Large intestine (tissue), 3 donors: ENCODE measurements around the gene KLF11. TPM values are rescaled to one million over a fixed set of nuclear protein-coding genes. Genes with fewer than 3 reads are reported as not detected.

Experiments used
- DNase-seq, 2 donors: peaks; one replicate each; pipeline versions ENCODE4 v3.0.0 to v3.0.0-alpha.2; 2013
- H3K27ac ChIP-seq: one replicate; pipeline ENCODE4 v1.5.1; 2013; ENCODE audit warnings: low read length
- H3K27me3 ChIP-seq: 2 replicates; pipeline ENCODE4 v1.6.1; 2013; ENCODE audit warnings: low read length; ENCODE audit not compliant: control insufficient read depth, insufficient read depth
- H3K36me3 ChIP-seq: 2 replicates; pipeline ENCODE4 v1.6.1; 2013; ENCODE audit warnings: low read length; ENCODE audit not compliant: control insufficient read depth, insufficient read depth
- H3K4me1 ChIP-seq: one replicate; pipeline ENCODE4 v1.6.1; 2013; ENCODE audit warnings: low read length; ENCODE audit not compliant: control insufficient read depth, insufficient read depth
- H3K4me3 ChIP-seq: one replicate; pipeline ENCODE4 v1.5.1; 2013; ENCODE audit warnings: low read length
- H3K9me3 ChIP-seq: one replicate; pipeline ENCODE4 v1.6.1; 2013; ENCODE audit warnings: mild to moderate bottlenecking, low read depth, low read length, moderate library complexity; ENCODE audit not compliant: control insufficient read depth
- WGBS: methylation state at CpG from one replicate; pipeline ENCODE4 v1.1.5; 2013; ENCODE audit warnings: low lambda C conversion rate; ENCODE audit not compliant: insufficient coverage; 5-methylcytosine and 5-hydroxymethylcytosine counted together
- polyA plus RNA-seq: library from polyadenylated mRNA; unstranded; fragments of 120-200 nt; gene quantifications from one replicate; pipeline ENCODE4 v1.2.1, GENCODE V29; 2013

Gene KLF11
- polyA plus RNA-seq, 1 donor, result 10.6 TPM

DNA sequence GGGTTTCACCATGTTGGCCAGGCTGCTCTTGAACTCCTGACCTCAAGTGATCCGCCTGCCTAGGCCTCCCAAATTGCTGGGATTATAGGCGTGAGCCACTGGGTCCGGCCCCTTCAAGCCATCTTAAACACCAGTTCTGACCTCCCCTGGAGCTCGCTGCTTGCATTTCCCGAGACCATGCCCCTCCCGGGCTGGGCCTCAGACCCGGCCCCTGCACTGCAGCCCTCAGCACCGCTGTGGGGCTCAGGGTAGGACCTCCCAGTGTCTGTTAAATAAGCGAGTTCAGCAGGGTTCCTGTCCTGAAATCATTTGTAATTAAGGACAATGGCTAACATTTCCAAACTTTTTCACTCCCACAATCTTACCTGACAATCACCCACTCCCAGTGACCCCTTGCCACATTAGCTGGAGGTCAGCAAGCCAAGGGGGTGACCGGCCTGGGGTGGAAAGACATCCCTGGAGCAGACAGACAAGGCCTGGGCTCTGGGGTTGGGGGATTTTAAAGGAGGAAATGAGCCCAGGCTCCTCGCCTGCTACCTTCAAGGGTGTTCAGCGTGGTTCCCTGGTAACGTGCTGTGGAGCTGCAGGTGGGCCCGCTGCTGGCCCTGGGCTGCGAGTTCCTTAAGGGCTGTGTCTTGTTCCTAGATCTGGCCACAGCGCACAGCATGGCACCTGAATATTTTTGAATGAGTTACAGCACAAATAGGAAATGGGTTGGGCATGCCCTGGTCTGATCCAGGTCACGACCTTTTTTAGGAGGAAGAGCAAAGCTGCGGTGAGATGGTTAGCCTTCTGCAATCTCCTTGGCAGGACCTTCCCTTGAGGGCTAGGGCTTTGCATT lies 21.8 kb downstream of the KLF11 start:
- no peak for DNase-seq
- no peaks in the 10 kb centered on the region for H3K9me3 ChIP-seq
- H3K4me3 ChIP-seq, result no peak overlapping the region
- H3K36me3 ChIP-seq, result peaks cover 19% of the 10 kb centered on the region
- WGBS, result 80% methylated on average over 1 of the region's 18 CpGs
- no peaks in the 10 kb centered on the region for H3K4me1 ChIP-seq
- no peak overlapping the region for H3K27ac ChIP-seq
- H3K27me3 ChIP-seq, result no peaks in the 10 kb centered on the region

DNA sequence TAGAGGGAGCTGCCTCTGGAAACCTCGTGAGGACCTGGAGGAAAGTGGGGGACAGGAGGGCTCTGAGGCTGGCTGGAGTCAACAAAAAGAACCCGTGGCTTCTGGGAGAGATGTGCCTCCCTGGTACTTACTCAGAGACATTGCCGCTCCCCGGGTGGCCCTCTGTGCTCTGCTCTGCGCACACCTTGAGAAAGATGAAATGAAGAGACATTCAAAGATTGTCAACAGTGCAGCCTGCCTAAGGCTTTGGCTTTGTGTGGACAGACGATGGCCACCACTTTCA lies 22.4 kb downstream of the KLF11 start:
- no peak for DNase-seq
- Histone ChIP-seq H3K27me3 (no peaks in the 10 kb centered on the region), H3K27ac (no peak overlapping the region), H3K4me1 (no peaks in the 10 kb centered on the region), H3K9me3 (no peaks in the 10 kb centered on the region), H3K4me3 (no peak overlapping the region), H3K36me3 (peaks cover 19% of the 10 kb centered on the region)
- no CpG with 5 or more reads among the region's 6 CpGs for WGBS

DNA sequence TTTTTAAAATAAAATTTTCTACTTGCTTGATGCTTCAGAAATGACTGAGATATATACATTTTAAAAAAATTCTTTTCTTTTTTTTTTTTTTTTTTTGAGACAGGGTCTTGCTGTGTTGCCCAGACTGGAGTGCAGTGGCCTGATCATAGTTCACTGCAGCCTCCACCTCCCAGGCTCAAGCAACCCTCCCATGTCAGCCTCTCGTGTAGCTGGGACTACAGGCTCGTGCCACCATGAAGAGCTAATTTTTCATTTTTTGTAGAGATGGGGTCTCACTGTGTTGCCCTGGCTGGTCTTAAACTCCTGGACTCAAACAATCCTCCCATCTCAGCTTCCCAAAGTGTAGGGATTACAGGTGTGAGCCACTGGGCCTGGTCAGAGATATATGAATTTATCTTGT lies 24.0 kb downstream of the KLF11 start:
- DNase-seq, result no peak
- Histone ChIP-seq H3K27me3 (no peaks in the 10 kb centered on the region), H3K4me1 (no peaks in the 10 kb centered on the region), H3K9me3 (no peaks in the 10 kb centered on the region), H3K36me3 (peaks cover 19% of the 10 kb centered on the region), H3K27ac (no peak overlapping the region), H3K4me3 (no peak overlapping the region)
- no CpG with 5 or more reads among the region's 2 CpGs for WGBS

DNA sequence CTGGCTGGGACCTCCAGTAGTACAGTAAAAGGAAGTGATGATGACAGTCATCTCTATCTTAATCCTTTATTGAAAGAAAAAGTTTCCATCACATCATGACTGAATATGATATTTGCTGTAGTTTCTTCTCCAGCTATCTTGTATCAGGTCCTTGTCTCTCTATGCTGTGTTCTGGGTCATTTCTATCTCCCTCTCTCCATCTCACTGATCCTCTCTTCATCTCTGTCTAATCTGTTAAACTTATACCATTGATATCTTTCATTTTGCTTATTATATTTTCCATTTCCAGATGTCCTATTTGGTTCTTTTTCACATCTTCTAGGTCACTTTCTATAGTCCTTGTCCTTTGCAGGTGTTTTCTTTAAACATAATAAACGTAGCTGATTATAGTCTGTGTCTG lies 24.5 kb downstream of the KLF11 start:
- 100% methylated on average over 1 of the region's 1 CpG for WGBS
- H3K4me3 ChIP-seq, result no peak overlapping the region
- peaks cover 2% of the 10 kb centered on the region for H3K4me1 ChIP-seq
- no peaks in the 10 kb centered on the region for H3K27me3 ChIP-seq
- no peaks in the 10 kb centered on the region for H3K9me3 ChIP-seq
- DNase-seq, result no peak
- H3K36me3 ChIP-seq, result peaks cover 18% of the 10 kb centered on the region
- no peak overlapping the region for H3K27ac ChIP-seq

DNA sequence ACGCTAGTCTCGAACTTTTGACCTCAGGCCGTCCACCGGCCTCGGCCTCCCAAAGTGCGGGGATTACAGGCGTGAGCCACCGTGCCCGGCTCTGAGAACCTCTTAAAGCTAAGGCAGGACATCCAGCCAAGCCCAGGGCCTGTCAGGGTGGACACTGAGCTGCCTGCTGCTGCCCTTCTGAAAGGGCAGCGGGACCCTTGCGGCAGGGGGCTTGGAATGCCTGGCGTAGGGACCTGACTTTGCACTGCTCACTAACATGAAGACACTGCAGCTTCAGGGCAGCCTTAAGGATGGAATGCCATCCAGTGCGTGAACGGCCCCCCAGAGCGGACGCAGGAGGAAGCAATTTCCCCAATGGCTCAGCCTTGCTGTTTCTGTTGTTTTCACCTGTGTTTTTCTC lies 27.8 kb downstream of the KLF11 start:
- no peak for DNase-seq
- no peak overlapping the region for H3K27ac ChIP-seq
- H3K4me1 ChIP-seq, result peaks cover 8% of the 10 kb centered on the region
- H3K4me3 ChIP-seq, result no peak overlapping the region
- H3K9me3 ChIP-seq, result no peaks in the 10 kb centered on the region
- H3K27me3 ChIP-seq, result no peaks in the 10 kb centered on the region
- no CpG with 5 or more reads among the region's 16 CpGs for WGBS
- peaks cover 6% of the 10 kb centered on the region for H3K36me3 ChIP-seq

DNA sequence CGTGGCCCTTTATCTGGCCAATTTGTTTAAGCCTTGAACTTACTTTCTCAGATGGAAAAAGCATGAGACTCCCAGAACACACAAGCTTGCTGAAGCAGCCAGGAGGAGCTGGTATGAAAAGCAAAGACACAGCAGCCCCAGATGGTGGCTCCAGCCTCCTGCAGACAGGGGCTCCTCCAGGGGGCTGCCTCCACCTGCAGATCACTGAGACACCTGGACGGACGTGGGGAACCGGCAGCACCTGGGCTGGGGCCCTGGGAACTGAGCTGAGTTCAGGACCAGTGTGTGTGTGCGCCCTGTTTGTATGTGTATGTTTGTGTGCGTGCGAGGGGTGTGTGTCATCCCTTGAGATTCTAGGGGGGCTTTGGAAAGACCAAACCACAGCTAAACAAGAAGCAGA lies 28.2 kb downstream of the KLF11 start:
- no peak for DNase-seq
- Histone ChIP-seq H3K27ac (no peak overlapping the region), H3K9me3 (no peaks in the 10 kb centered on the region), H3K36me3 (peaks cover 6% of the 10 kb centered on the region), H3K4me1 (peaks cover 8% of the 10 kb centered on the region), H3K4me3 (no peak overlapping the region), H3K27me3 (peaks cover 3% of the 10 kb centered on the region)
- 100% methylated on average over 2 of the region's 7 CpGs for WGBS

DNA sequence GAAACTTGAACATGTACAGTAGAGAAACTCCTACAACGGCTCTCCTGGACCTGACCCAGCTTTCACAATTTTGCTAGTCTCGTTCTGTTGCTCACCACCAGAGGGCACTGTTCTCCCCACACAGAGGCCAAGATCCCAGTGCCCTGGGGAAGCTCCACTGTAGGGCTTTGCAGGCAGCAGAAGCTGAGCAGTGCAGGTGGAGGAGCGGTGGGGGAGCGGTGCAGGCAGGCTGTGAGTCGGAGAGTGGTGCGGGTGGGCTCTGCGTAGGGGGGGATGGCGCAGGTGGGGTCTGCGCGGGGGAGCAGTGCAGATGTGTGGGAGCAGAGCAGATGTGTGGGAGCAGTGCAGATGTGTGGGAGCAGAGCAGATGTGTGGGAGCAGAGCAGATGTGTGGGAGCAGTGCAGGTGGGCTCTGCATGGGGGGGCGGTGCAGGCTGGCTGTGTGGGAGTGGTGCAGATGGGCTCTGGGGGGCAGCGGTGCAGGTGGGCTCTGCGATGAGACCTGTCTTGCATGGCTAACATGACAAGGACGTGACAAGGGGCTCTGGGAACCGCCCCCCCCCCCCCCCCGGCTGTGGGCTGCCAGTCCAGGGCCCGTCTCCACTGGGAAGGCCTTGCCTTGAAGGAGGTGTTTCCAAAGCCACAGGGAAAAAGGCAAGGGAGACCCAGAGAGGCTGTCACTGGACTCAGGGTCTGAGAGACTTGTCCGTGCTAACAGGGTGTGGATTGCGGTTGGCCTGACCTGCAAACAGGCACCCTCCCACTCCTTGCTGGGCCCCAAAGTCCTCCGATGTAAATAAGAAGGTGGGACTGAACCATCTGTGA lies 29.5 kb downstream of the KLF11 start:
- H3K27me3 ChIP-seq, result peaks cover 5% of the 10 kb centered on the region
- H3K27ac ChIP-seq, result no peak overlapping the region
- H3K4me3 ChIP-seq, result no peak overlapping the region
- peaks cover 6% of the 10 kb centered on the region for H3K36me3 ChIP-seq
- no CpG with 5 or more reads among the region's 20 CpGs for WGBS
- H3K4me1 ChIP-seq, result peaks cover 8% of the 10 kb centered on the region
- DNase-seq, result peak; percentile 81 to 82
- no peaks in the 10 kb centered on the region for H3K9me3 ChIP-seq

DNA sequence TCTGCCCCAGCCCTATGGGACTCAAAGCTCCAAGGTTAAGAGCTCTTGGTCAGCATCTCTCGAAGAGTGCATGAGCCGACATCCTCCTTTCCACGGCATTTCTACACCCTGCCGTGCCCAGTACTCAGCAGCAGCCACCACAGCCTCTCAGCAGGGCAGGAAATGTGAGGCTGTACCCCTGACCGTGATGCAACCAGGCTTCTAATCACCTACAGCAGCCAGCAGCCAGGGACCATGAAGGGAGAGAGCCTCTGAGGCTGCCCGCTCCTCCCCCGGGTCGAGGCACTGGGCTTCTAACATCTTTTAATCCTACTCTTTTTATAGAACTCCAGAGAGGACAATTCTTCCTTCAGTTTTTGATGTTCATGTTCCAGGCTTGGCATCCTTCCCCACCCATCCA lies 30.4 kb downstream of the KLF11 start:
- Histone ChIP-seq H3K36me3 (peaks cover 6% of the 10 kb centered on the region), H3K4me3 (no peak overlapping the region), H3K27me3 (peaks cover 9% of the 10 kb centered on the region), H3K9me3 (no peaks in the 10 kb centered on the region), H3K4me1 (peaks cover 14% of the 10 kb centered on the region), H3K27ac (no peak overlapping the region)
- WGBS, result no CpG with 5 or more reads among the region's 8 CpGs
- DNase-seq, result no peak

DNA sequence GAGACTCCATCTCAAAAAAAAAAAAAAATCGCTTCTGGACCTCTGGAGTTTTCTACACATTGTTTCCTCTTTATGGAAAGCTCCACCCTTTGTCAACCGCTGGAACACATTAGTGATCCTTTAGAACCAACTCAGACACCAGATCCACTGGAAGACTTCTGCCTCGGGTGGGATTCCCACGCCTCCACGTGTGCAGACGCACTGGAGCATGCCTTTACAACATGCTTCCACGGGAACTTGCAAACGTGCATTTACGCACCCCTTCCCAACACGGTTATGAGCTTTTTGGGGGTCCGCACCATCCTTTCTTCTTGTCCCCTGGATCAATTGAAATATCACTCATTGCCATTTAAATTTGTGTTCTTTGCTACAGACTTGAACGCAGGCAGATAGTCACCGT lies 31.8 kb downstream of the KLF11 start:
- Histone ChIP-seq H3K27me3 (peaks cover 9% of the 10 kb centered on the region), H3K4me1 (peaks cover 19% of the 10 kb centered on the region), H3K27ac (no peak overlapping the region), H3K4me3 (no peak overlapping the region), H3K36me3 (peaks cover 4% of the 10 kb centered on the region), H3K9me3 (no peaks in the 10 kb centered on the region)
- no peak for DNase-seq
- WGBS, result 93% methylated on average over 3 of the region's 13 CpGs

DNA sequence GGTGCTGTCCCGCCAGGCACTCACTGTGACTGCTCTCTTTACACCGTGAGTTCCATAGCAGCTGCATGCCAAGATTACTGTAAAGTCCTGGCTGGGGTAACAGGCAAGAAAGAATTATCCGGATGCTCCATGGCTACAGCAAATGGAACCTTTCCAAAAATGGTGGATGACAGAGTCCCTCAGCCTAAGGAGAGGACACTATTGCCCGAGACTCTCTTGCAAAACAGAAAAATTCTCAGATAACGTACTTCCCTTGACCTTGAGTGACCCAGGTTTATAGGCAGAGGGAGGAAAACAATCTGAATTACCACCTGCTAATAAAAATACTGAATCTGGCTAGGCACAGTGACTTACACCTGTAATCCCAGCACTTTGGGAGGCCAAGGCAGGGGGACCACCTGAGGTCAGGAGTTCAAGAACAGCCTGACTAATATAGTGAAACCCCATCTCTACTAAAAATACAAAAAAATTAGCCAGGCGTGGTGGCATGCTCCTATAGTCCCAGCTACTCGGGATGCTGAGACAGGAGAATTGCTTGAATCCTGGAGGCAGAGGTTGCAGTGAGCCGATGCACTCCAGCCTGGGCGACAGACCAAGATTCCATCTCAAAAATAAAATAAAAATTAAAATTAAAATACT lies 32.3 kb downstream of the KLF11 start:
- DNase-seq, result no peak
- Histone ChIP-seq H3K27ac (no peak overlapping the region), H3K9me3 (no peaks in the 10 kb centered on the region), H3K4me3 (no peak overlapping the region), H3K4me1 (peaks cover 19% of the 10 kb centered on the region), H3K36me3 (peaks cover 4% of the 10 kb centered on the region), H3K27me3 (peaks cover 12% of the 10 kb centered on the region)
- WGBS, result no CpG with 5 or more reads among the region's 9 CpGs
